K562 (cell line): ENCODE results near the gene TXNIP. TPM values are rescaled to one million over a fixed set of nuclear protein-coding genes. Genes with fewer than 3 reads are reported as not detected.
A peak's percentile ranks its signal among the peaks of the same experiment; 100 is the strongest.

ENCODE experiments used
- ATAC-seq: fragments of 200-7000 bp; cut with Tn5 transposase; 3 replicates; pipeline ENCODE4 v1.9.1; 2020; ENCODE audit warnings: moderate library complexity
- BruUV-seq: library from RNA; stranded (reverse); fragments of 400-500 nt; replicated peaks from 2 replicates; lab custom pipeline; 2021; lab: Mats Ljungman, UMichigan
- CTCF ChIA-PET: fragments of 300-600 bp; formaldehyde crosslinking; extraction: SDS; loops from one replicate; lab custom pipeline; 2021; ENCODE audit warnings: low intra/inter-chr PET ratio; lab: Yijun Ruan, JAX
- POLR2A ChIA-PET: fragments of 300-600, 350-650 bp; sonication (Branson Sonifier 250); formaldehyde crosslinking; extraction: SDS; loops from one replicate; lab custom pipeline; 2021; ENCODE audit warnings: antibody characterized with exemption, inconsistent platforms; lab: Yijun Ruan, JAX
- DNase-seq, 4 experiments: peaks; one replicate each; pipeline versions ENCODE4 v3.0.0 to v3.0.0-alpha.2; 2011 to 2018; ENCODE audit warnings: low spot score in 3 of 4, mixed read lengths in 3 of 4; ENCODE audit errors: extremely low read depth in 1 of 4
- FAIRE-seq: peaks from 2 replicates; lab custom pipeline; 2011; peaks lifted over from hg19 to GRCh38; lab: Jason Lieb, UNC
- H2AFZ ChIP-seq: 2 replicates; pipeline ENCODE4 v1.6.0; 2011; ENCODE audit warnings: low read depth, low read length, control low read depth, inconsistent platforms
- H3K27ac ChIP-seq: fragments of 200-600 bp; 3 replicates; pipeline ENCODE4 v1.8.0; 2011; ENCODE audit warnings: low read depth, mild to moderate bottlenecking, control low read depth, inconsistent platforms, low read length, moderate library complexity, mixed read lengths; ENCODE audit errors: extremely low read depth
- H3K27me3 ChIP-seq, 2 experiments: fragments of 300-600 bp in 1 of 2; 2 replicates in 1 of 2; 3 replicates in 1 of 2; pipeline versions ENCODE4 v1.6.0 to v1.8.0; 2011; ENCODE audit warnings: inconsistent platforms in 2 of 2, low read length in 2 of 2, mild to moderate bottlenecking in 1 of 2, mixed read lengths in 1 of 2, moderate library complexity in 1 of 2; ENCODE audit not compliant: control insufficient read depth in 2 of 2, insufficient read depth in 2 of 2
- H3K36me3 ChIP-seq: fragments of 300-600 bp; 3 replicates; pipeline ENCODE4 v1.8.0; 2011; ENCODE audit warnings: mild to moderate bottlenecking, low read length, inconsistent platforms; ENCODE audit not compliant: control insufficient read depth, insufficient read depth
- H3K4me1 ChIP-seq, 2 experiments: fragments of 200-600 bp in 1 of 2; replicated peaks in 1 of 2; 2 replicates in 1 of 2; 3 replicates in 1 of 2; pipeline versions ENCODE4 v1.5.1 to v1.8.0; 2011; ENCODE audit warnings: inconsistent platforms in 2 of 2, low read length in 2 of 2, mild to moderate bottlenecking in 1 of 2, mixed read lengths in 1 of 2, moderate library complexity in 1 of 2; ENCODE audit not compliant: control insufficient read depth in 2 of 2, insufficient read depth in 2 of 2
- H3K4me2 ChIP-seq: 2 replicates; pipeline ENCODE4 v1.6.1; 2011; ENCODE audit warnings: low read length, control low read depth, inconsistent platforms, mixed read lengths; ENCODE audit not compliant: insufficient read depth
- H3K4me3 ChIP-seq: fragments of 200-600 bp; sonication (generic), shearing (Covaris generic); 2 replicates; pipeline ENCODE4 v1.5.1; 2016; ENCODE audit warnings: control low read depth, inconsistent platforms
- H3K79me2 ChIP-seq: fragments of 200-600 bp; 3 replicates; pipeline ENCODE4 v1.8.0; 2011; ENCODE audit warnings: low read length, inconsistent platforms; ENCODE audit not compliant: control insufficient read depth, insufficient read depth
- H3K9ac ChIP-seq, 2 experiments: 2 replicates each; pipeline versions ENCODE4 v1.6.0 to v1.6.1; 2011; ENCODE audit warnings: low read depth in 2 of 2, low read length in 2 of 2, control low read depth in 1 of 2, inconsistent platforms in 1 of 2, mild to moderate bottlenecking in 1 of 2, mixed read lengths in 1 of 2; ENCODE audit not compliant: insufficient read depth in 1 of 2
- H3K9me1 ChIP-seq: one replicate; pipeline ENCODE4 v1.6.0; 2011; ENCODE audit warnings: inconsistent platforms, mild to moderate bottlenecking, low read length, moderate library complexity; ENCODE audit not compliant: control insufficient read depth, insufficient read depth
- H3K9me3 ChIP-seq: replicated peaks from 2 replicates; pipeline ENCODE4 v1.5.1; 2011; ENCODE audit warnings: low read depth, low read length, inconsistent platforms; ENCODE audit not compliant: control insufficient read depth, insufficient read depth
- H4K20me1 ChIP-seq: replicated peaks from 2 replicates; pipeline ENCODE4 v1.6.1; 2011; ENCODE audit warnings: low read length, inconsistent platforms, mixed read lengths; ENCODE audit not compliant: control insufficient read depth, insufficient read depth
- ARID3A ChIP-seq: IDR thresholded peaks from 2 replicates; pipeline ENCODE4 v1.6.1; 2012; ENCODE audit warnings: low read depth, low read length, improper control_type of control experiment, borderline replicate concordance
- BHLHE40 ChIP-seq: IDR thresholded peaks from 2 replicates; pipeline ENCODE4 v1.6.1; 2011; ENCODE audit warnings: low read length, improper control_type of control experiment
- CAMTA2 ChIP-seq: fragments of 250-450 bp; sonication (Bioruptor Pico); conservative IDR thresholded peaks from 2 replicates; pipeline ENCODE4 v1.5.1; 2022
- CUX1 ChIP-seq: fragments of 200-800 bp; sonication (Bioruptor generic); IDR thresholded peaks from 2 replicates; pipeline ENCODE4 v1.6.1; 2016; ENCODE audit warnings: missing genetic modification characterization, missing compliant biosample characterization
- L3MBTL2 ChIP-seq: fragments of 450-650 bp; IDR thresholded peaks from 2 replicates; pipeline ENCODE4 v1.6.1; 2016; ENCODE audit warnings: mild to moderate bottlenecking, moderate library complexity
- MIER1 ChIP-seq: fragments of 450-650 bp; IDR thresholded peaks from 2 replicates; pipeline ENCODE4 v1.6.1; 2016; ENCODE audit warnings: antibody characterized with exemption, mild to moderate bottlenecking, low read depth
- MXD1 ChIP-seq: fragments of 250-450 bp; sonication (Bioruptor Pico); IDR thresholded peaks from 2 replicates; pipeline ENCODE4 v1.8.0; 2021; ENCODE audit warnings: borderline replicate concordance, mild to moderate bottlenecking, moderate library complexity; ENCODE audit not compliant: poor library complexity, severe bottlenecking
- SIN3A ChIP-seq, 2 experiments: fragments of 150-350 bp in 1 of 2; IDR thresholded peaks; 2 replicates each; pipeline ENCODE4 v1.6.1; 2011 to 2016; ENCODE audit warnings: borderline replicate concordance in 2 of 2, low read depth in 2 of 2, low read length in 2 of 2, mild to moderate bottlenecking in 2 of 2, moderate library complexity in 2 of 2; ENCODE audit not compliant: control insufficient read depth in 1 of 2
- TCFL5 ChIP-seq: fragments of 250-450 bp; sonication (Bioruptor Pico); conservative IDR thresholded peaks from 2 replicates; pipeline ENCODE4 v1.6.1; 2021; ENCODE audit warnings: mild to moderate bottlenecking, moderate library complexity, matching md5 sums
- USF1 ChIP-seq: sonication (generic); formaldehyde crosslinking; IDR thresholded peaks from 2 replicates; pipeline ENCODE4 v1.9.0; 2022; ENCODE audit warnings: mild to moderate bottlenecking, missing genetic modification reagents
- ZKSCAN1 ChIP-seq: fragments of 150-350 bp; IDR thresholded peaks from 2 replicates; pipeline ENCODE4 v1.6.1; 2016; ENCODE audit warnings: low read depth, low read length
- in situ Hi-C: fragments of 300-500 bp; cut with MboI; formaldehyde crosslinking; loops from 4 replicates; pipeline ENCODE4 v1.15.0; 2018; ENCODE audit warnings: inconsistent platforms, mixed read lengths
- intact Hi-C: fragments of 100-400 bp; cut with micrococcal nuclease; formaldehyde crosslinking; loops from 2 replicates; pipeline ENCODE4 v1.14.2; 2022
- polyA plus RNA-seq, 8 experiments: library from polyadenylated mRNA; depleted of rRNA in 4 of 8; stranded (reverse) in 5 of 8; unstranded in 3 of 8; fragments of >200 nt; fragmentation: Nextera tagmentation in 2 of 8; fragmentation: Illumina TruSeq in 1 of 8; extraction: Ambion mirVana in 2 of 8; extraction: Trizol in 1 of 8; gene quantifications; 2 replicates each; pipeline versions ENCODE4 v1.2.1 to v1.2.3, GENCODE V29; 2011 to 2014; ENCODE audit warnings: inconsistent platforms in 1 of 8, missing spikeins in 1 of 8
- total RNA-seq, 7 experiments: library from RNA; depleted of rRNA in 6 of 7; stranded (reverse); fragments of >200 nt in 6 of 7; fragmentation: Illumina TruSeq in 2 of 7; extraction: Trizol in 2 of 7; gene quantifications; 2 replicates each; pipeline versions ENCODE4 v1.2.1 to v1.2.3, GENCODE V29; 2011 to 2021; ENCODE audit warnings: low replicate concordance in 1 of 7
- TF ChIP-seq, protein P1 (sequence below): sonication (generic); formaldehyde crosslinking; IDR thresholded peaks from 2 replicates; pipeline ENCODE4 v1.8.1; 2023; ENCODE audit warnings: mild to moderate bottlenecking, missing genetic modification reagents

The TXNIP gene
- total and polyA plus RNA-seq, 9 of the 15 experiments (the other 6 are each of a cell fraction or from before 2014, with no cell fraction given): 120 to 499 (median 257) TPM

- intact Hi-C loops (no loop called here), in situ Hi-C loops (no loop called here)
- peak overlapping the region; percentile 92; the same call in 1 of the 2 replicates for H2AFZ ChIP-seq
- H4K20me1 ChIP-seq: no peaks in the 10 kb centered on the region
- BruUV-seq: no TSS peak
- H3K4me3 ChIP-seq: no peak overlapping the region
- POLR2A ChIA-PET: interaction anchor here (0.9 to 2.7 kb wide), 6 partner anchors 15 to 99 kb away, joined by 5 to 18 read pairs (median 13); partner anchors contain the start of gene RBM8A
- no peak overlapping the region for H3K27ac ChIP-seq
- FAIRE-seq: no peak
- H3K4me2 ChIP-seq: no peak overlapping the region
- H3K27me3 ChIP-seq: no peaks in the 10 kb centered on the region; a peak in 1 of 5 replicates
- no peaks in the 10 kb centered on the region for H3K9me3 ChIP-seq
- DNase-seq: no peak
- no peak overlapping the region for H3K9ac ChIP-seq
- no peak for ATAC-seq
- no peaks in the 10 kb centered on the region for H3K9me1 ChIP-seq
- H3K36me3 ChIP-seq: no peaks in the 10 kb centered on the region
- peaks cover 37% of the 10 kb centered on the region for H3K79me2 ChIP-seq
- CTCF ChIA-PET: no interaction called here
- H3K4me1 ChIP-seq: peaks cover 35 to 37% of the 10 kb centered on the region in 2 experiments; a peak in 4 of 5 replicates
- TF ChIP-seq SIN3A (IDR thresholded peaks at IDR 0.05; ENCODE audit: borderline replicate concordance in 2 of 2, control insufficient read depth in 1 of 2, low read depth in 2 of 2, low read length in 2 of 2): no peak
- no peak for TF ChIP-seq CAMTA2
- no peak for TF ChIP-seq TCFL5 (CRISPR knock-in tag)
- TF ChIP-seq ARID3A: no peak
- TF ChIP-seq USF1 (CRISPR knock-in tag): no peak
- TF ChIP-seq, protein P1, sequence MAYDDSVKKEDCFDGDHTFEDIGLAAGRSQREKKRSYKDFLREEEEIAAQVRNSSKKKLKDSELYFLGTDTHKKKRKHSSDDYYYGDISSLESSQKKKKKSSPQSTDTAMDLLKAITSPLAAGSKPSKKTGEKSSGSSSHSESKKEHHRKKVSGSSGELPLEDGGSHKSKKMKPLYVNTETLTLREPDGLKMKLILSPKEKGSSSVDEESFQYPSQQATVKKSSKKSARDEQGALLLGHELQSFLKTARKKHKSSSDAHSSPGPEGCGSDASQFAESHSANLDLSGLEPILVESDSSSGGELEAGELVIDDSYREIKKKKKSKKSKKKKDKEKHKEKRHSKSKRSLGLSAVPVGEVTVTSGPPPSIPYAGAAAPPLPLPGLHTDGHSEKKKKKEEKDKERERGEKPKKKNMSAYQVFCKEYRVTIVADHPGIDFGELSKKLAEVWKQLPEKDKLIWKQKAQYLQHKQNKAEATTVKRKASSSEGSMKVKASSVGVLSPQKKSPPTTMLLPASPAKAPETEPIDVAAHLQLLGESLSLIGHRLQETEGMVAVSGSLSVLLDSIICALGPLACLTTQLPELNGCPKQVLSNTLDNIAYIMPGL: no peak
- TF ChIP-seq BHLHE40: no peak
- no peak for TF ChIP-seq MIER1
- no peak for TF ChIP-seq MXD1 (CRISPR knock-in tag)
- no peak for TF ChIP-seq L3MBTL2
- TF ChIP-seq ZKSCAN1: no peak
- no peak for TF ChIP-seq CUX1 (CRISPR knock-in tag)
Observed at GRCh38 chr1:145958734-145959133, 37.6 kb downstream of the TXNIP start.
